ELR (cell line): ENCODE data around the gene UMPS.
"Not testable (repeated sequence)": the region's sequence is repeated elsewhere in the genome, so short reads cannot be mapped to it uniquely, and the experiment has no call there.

Experiments used
- DNase-seq: peaks from one replicate; pipeline ENCODE4 v3.0.0-alpha.2; 2015; ENCODE audit warnings: low read depth

The UMPS gene

GRCh38 chr3:124780356-124780755 is 50.1 kb downstream of the UMPS start:
- peak; percentile 70 for DNase-seq

DNA sequence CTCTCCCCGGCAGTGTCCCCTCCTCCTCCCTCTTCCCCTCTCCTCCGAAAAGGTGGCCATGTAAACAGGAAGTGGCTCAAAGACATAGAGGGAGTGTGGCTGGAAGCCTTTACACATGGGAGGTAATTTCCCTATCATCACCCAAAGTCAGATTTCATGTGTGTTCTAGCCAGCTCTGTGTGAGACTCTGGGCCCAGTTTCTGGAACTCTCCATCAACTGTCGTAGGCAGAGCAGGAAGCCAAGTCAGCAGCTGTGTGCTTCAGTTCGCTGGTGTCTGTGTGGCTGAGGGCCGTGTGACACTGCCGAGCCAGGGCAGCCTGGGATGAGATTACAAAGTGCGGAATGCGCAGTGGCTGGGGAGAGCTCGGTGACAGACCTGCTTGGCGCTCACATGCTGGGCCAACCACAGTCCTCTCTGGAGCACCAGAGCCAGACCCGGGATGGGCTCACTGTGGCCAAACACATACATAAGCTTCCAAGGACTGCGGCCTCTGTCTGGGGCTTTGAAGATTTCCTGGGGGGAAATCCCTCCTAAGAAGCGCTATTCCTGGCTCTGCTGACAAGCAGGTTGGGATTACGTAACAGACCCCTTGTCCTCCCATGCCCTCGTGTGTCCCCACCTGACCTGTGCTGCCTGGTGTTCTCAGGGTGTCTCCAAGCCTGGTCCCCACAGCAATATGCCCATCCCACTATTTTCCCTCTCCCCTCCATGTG is 50.7 kb downstream of the UMPS start:
- DNase-seq: peak; percentile 63

DNA sequence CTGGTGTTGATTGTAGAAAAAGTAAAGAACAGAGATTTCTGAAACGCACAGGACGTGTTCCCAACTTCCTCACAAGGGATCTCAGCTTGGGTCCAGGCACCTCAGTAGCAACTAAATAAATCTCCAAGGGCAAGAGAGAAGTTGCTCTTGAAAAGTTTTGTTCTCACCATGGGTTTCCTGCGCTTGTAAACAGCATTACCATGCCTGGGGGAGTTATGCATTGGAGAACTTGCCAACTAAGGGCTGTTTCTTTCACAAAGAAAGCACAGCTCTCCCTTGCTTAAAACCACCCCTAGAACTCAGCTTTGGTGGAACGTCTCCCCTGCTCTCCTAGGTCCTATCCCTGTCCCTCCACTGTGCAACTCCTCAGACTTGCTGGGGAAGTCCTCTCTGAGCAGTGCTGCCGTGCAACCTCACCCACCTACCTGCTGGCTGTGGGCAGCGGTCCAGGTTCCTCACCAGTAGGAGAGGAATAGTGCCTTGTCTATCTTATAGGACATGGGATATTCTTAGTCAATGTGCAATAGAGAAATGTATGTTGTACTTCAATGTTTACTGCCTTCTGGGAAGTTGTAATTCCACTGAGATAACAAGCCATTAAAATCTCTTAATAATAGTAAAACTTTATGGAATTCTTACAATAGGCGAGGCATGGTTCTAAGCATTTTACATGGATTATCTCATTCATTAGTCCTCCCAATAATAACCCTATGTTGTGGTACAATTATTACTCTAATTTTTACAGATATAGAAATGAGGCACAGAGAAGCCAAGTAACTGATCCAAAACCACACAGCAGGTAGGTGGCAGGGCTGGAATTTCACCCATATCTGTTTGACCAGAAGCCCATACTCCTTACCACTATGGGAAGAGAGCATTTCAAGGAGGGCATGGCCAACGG is 51.5 kb downstream of the UMPS start:
- DNase-seq: no peak

DNA sequence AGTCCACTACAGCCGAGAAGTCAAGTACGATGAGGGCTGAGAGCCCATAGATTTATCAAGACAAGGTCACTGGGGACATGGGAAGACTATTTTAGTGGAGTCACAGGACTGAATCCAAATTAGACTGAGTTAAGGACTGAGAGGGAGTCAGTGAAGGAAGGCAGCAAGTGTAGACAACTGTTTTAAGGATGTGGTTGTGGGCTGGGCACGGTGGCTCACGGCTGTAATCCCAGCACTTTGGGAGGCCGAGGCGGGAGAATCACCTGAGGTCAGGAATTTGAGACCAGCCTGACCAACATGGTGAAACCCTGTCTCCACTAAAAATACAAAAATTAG is 52.1 kb downstream of the UMPS start:
- not testable (repeated sequence) for DNase-seq

DNA sequence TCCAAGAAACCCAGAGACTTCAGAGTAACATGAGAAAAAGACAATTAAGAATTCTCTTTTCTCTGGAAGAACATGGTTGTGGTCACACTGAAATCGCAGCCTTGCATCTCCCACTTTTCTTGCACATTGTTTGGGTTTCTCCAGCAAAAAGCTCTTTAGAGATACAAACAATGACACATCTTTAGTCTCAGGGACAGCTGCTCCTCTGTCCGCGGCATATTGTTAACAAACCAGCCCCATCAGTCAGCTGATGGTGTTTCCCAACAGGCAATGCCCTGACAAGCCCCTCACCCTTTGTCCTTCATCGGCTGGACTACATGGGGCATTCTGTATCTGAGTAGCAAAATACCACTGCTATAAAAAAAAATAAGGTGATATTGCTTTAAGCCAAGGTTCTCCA is 53.4 kb downstream of the UMPS start:
- no peak for DNase-seq

- no peak for DNase-seq
Observed at GRCh38 chr3:124784686-124785382, 54.6 kb downstream of the UMPS start.

DNA sequence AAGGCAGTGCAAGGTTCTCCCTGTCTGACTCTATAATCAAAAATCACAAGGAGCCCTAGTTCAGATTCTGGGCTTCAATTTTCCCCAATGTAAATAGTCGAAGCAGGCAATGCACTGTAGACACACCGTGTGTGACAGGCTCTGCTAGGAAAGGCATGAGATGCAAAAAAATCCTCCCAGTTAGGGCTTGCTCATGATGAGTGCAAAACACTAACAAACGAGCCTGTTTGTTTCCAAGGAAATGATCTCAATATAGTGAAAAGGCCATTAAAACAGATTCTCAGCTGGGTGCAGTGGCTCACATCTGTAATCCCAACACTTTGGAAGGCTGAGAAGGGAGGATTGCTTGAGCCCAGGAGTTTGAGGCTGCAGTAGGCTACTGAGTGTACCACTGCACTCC is 55.7 kb downstream of the UMPS start:
- DNase-seq: no peak

DNA sequence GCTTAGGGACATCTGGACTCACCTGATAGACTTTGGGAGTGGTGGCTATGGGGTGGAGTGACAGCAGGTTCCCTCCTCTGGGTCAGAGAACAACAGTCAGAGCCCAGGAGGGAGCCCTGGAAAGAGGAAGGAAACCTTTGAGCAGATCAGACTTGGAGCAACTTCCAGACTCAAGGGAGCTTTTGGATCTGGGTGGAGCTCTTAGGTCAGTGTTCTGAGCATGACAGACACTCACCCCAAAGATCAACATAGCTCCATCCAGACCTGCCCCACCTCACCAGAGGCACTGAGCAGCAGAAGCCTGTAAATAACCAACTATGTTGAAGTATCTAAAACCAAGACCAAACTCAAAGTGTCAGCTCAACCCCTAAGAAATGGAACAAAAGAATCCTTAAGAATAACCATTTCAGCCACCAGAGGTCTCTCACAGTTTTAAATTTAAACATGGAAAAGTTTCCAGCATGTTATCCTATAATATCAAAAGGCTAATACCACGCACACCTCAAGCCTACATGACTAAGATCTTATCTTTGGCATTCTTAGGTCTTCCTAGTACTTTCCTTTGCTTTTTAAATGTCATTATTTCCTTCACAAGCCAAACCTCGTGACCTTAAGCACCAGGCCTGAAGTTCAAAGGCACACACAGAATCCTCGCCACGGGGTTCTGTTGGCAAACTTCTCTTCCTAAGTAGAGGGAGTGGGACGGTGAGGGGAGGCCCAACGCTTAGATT is 56.4 kb downstream of the UMPS start:
- peak; percentile 69 for DNase-seq

DNA sequence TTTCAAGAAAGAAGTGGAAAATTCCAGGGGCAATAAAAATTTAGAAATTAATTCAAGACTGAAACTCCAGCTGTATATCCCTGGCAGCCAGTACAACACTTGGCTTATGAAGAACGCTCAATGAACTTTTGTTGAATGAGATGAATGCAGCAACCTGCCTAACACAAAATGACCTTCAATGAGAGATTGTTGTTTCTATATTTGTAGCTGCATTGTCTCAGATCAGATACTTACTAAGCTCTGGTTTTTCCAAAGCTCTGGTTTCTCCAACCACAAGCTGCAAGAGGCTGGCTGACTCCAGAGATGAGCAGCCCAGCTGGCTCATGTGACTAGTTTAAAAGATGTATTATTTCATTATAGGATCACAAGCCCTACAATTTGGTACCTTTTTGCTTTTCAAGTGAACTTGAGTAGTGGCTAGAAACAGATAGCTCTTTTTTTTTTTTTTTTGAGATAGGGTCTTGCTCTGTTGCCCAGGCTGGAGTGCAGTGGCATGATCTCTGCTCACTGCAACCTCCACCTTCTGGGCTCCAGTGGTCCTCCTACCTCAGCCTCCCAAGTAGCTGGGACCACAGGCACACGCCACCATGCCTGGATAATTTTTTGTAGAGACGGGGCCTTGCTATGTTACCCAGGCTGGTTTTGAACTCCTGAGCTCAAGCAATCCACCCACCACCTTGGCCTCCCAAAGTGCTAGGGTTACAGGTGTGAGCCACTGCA is 57.4 kb downstream of the UMPS start:
- no peak for DNase-seq

GRCh38 chr3:124788254-124788745 is 58.0 kb downstream of the UMPS start:
- DNase-seq: no peak

- not testable (repeated sequence) for DNase-seq
Observed at GRCh38 chr3:124789103-124789502, 58.9 kb downstream of the UMPS start.

- peak; percentile 56 for DNase-seq
Observed at GRCh38 chr3:124791142-124791541, 60.9 kb downstream of the UMPS start.

DNA sequence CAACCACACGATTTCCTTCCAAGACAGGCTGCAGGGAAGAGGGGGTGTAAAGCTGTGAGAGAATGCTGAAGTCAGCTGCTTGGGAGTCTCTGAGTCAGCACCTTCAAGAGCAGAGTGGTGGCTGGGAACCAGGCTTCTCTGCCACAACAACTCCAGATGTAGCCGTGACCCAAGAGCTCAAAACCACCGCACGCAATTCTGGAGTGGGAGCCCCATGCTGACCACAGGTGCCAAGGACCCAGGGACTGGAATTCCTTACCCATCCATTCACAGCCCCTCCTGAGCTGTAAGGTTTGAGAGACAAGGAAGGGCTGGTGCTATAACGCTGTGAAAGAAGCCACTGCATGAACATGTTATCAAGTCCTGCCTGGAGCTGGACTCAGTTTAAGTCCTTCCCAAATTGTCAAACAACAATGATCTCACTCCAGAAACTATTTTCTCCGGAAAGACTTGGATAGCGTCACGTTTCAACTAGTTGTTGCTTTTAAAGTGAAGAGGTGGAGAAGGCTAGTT is 61.4 kb downstream of the UMPS start:
- peak; percentile 92 for DNase-seq

GRCh38 chr3:124792341-124793040 is 62.2 kb downstream of the UMPS start:
- DNase-seq: no peak

DNA sequence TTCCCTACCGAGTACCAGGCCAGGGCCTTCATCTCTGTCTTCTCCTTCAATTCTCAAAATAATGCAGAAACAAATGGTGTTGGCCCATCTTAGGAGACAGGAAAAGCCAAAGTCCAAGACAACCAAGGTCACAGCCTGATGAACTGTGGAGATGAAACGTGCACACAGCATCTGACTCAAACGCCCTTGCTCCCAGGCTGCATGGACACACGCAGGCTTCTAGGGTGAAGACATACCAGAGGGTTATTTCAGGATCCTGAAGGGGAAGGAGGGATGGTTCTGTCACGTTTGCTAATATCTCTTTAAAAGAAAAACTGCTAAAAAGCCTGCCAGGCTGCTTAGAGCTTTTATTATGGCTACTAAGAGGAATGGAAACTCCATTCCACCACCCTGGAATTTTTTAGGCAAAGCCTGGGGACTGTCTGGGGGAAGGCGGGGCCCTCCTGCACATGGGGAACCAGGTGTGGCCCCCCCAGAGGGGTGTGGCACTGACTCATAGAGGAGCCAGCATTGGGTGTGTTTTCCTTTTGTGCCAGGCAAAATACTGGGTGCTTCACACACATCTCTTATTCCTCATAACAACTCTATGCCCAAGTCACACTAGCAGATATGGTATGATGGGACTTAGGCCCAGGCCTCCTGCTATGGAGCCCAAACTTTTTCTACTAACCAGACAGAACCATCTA is 62.9 kb downstream of the UMPS start:
- peak; percentile 20 for DNase-seq

DNA sequence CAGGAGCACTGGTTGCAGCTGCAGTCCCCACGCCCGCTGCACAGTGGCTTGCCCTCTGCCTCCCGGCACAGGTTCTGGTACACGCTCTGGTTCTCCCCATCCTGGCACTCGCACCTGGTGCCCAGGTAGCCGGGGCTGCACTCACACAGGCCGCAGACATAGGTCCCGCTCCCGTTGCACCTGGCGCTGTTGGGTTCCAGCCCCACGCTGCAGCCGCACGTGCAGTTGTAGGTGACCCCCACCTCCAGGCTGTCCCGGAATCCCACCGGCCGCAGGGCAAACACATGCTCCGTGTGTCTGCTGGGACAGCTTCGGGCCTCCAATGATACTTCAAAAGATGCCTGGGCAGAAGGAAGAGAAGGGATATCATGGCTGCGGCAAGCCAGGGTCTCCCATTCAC is 66.2 kb downstream of the UMPS start:
- no peak for DNase-seq

GRCh38 chr3:124797426-124797945 is 67.2 kb downstream of the UMPS start:
- no peak for DNase-seq
